ENCODE measurements around the gene OPA3.
"Not testable (repeated sequence)": the region's sequence is repeated elsewhere in the genome, so short reads cannot be mapped to it uniquely, and the experiment has no call there.

The OPA3 gene

GRCh38 chr19:45517238-45517637 is 67.4 kb downstream of the OPA3 start:
- no peak for DNase-seq

- DNase-seq, result no peak
Measured at GRCh38 chr19:45515807-45516401, 68.7 kb downstream of the OPA3 start.

GRCh38 chr19:45515081-45515624 is 69.4 kb downstream of the OPA3 start:
- no peak for DNase-seq

- no peak for DNase-seq
Measured at GRCh38 chr19:45514376-45515051, 70.1 kb downstream of the OPA3 start.

- no peak for DNase-seq
Measured at GRCh38 chr19:45512881-45513483, 71.6 kb downstream of the OPA3 start.

- no peak for DNase-seq
Measured at GRCh38 chr19:45511074-45511473, 73.5 kb downstream of the OPA3 start.

GRCh38 chr19:45510352-45510751 is 74.2 kb downstream of the OPA3 start:
- DNase-seq, result not testable (repeated sequence)

- no peak for DNase-seq
Measured at GRCh38 chr19:45509692-45510015, 74.9 kb downstream of the OPA3 start.

GRCh38 chr19:45508861-45509691 is 75.5 kb downstream of the OPA3 start:
- DNase-seq, result no peak

- no peak for DNase-seq
Measured at GRCh38 chr19:45508417-45508860, 76.2 kb downstream of the OPA3 start.

GRCh38 chr19:45507872-45508416 is 76.7 kb downstream of the OPA3 start:
- DNase-seq, result no peak

GRCh38 chr19:45506989-45507871 is 77.4 kb downstream of the OPA3 start, which contains the start of gene VASP:
TSS of gene VASP (plus strand) at chr19:45507479. CDS start at chr19:45507772, 293 bp downstream.
- DNase-seq, result peak; percentile 49

GRCh38 chr19:45506246-45506988 is 78.2 kb downstream of the OPA3 start:
- peak; percentile 77 for DNase-seq

GRCh38 chr19:45505996-45506245 is 78.7 kb downstream of the OPA3 start:
- DNase-seq, result no peak

- no peak for DNase-seq
Measured at GRCh38 chr19:45505151-45505995, 79.2 kb downstream of the OPA3 start.

- DNase-seq, result no peak
Measured at GRCh38 chr19:45503909-45504308, 80.7 kb downstream of the OPA3 start.

GRCh38 chr19:45502111-45502510 is 82.5 kb downstream of the OPA3 start:
- no peak for DNase-seq

GRCh38 chr19:45501730-45502014 is 82.9 kb downstream of the OPA3 start:
- no peak for DNase-seq

GRCh38 chr19:45500918-45501729 is 83.5 kb downstream of the OPA3 start:
- no peak for DNase-seq
